ENCODE measurements around the gene INTS11.

Gene INTS11

GRCh38 chr1:1357871-1358432, 33.5 kb upstream of the INTS11 start:
- DNase-seq = no peak

DNA sequence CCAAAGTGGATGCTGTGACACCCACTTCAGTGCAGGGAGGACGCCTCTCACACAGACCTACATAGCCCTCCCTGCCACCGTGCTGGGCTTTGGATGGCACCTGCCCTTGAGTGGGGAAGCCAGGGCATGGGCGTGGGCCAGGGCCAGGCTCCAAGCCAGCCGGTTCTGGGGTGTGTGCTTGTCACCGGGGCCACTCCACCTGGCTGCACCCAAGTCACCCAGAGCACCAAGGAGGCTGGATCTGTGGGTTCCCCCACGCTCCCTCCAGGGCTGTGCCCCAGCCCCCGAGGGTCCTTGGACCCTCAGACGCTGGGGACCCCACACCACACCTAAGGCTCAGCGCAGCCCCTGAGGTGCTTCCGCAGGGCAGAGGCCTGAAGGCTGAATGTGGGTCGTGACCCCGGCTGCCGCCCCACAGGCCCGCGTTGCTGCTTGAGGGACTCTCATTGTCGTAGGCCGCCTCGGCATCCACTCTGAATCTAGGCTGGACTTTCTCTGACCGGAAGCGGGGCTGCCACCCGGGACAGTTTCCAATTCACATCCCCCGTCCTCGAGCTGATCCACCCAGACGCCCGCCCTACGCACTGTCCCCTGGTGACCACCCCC, 32.4 kb upstream of the INTS11 start:
- DNase-seq = no peak

DNA sequence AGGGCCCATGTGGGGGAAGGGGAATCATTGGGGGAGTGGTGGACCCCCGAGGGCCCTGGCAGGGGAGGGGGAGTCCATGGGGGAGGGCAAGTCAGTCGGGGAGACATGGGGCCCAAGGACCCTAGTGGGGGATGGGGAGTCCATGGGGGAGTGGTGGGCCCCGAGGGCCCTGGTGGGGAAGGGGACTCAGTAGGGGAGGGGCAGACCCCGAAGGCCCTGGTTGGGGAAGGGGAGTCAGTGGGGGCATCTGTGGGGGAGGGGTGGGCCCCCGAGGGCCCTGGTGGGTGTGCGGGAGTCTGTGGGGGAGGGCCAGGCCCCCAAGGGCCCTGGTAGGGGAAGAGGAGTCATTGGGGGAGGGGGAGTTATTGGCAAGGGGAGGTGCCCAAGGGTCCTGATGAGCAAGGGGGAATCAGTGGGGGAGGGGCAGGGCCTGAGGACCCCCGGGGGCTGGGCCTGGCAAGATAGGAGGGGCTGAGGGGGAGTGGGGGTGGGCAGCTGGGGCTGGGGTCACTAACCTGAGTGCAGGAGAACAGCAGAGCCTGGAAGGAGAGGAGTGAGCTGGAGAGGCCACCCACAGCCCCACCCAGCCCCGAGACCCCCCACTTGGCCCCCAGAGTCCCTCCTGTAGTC, 31.8 kb upstream of the INTS11 start:
- DNase-seq = no peak

DNA sequence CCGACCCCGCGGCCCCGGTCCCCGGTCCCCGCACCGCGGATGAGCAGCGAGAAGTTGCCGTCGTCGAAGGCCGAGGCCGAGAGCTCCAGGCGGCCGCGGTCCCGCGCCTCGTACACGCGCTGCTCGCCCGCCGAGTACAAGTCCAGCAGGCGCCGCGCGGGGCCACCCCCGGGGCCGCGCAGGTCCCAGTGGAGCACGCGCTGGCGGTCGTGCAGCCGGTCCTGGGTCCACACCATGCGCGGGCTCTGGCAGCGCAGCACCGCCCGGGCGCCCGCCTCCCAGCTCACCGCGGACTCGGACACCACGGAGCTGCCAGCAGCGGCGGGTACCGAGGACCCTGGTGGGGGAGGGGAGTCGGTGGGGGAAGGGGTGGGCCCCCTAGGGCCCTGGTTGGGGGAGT, 31.0 kb upstream of the INTS11 start:
- no peak for DNase-seq

DNA sequence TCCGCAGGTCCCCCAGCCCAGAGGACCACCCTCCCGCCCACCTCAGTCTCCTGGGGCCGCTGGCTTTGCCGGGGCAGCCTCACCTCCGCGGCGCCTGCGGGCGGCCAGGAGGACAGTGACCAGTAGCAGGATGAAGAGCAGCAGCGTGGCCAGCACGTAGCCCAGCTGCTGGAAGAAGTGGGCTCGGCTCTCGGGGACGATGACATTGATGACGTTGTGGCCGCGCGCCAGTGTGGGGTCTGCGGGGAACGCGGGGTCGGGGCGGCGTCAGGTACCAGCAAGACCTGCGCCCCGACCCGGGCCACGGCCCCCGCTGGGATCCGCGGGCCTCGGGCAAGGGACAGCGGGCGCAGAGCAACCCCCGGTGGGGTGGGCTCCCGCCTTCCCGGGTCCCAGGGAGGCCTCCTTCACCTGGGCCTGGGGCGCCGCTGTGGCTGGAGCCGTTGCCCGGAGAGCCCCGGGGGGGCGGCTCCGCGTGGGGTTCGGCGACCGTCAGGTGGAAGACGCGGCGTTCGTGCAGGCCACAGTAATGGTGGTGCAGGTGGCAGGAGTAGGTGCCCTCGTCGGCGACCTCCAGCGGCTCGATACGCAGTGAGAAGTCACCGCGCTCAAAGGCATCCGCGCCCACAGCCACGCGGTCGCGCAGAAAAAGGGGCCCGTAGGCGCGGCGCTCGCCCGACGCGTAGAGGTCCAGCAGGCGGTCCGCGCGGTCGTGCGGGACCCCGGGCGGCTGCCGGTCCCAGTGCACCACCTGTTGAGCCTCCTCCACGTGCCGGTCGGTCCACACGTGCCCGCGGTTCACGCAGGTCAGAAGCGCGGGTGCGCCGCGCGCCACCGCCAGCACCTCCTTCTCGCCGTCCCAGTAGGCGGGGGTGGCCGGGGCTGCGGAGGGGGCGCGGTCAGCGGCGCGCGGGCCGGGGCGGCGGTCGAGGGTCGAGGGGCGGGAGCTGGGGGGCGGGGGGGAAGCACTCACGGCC, 30.1 kb upstream of the INTS11 start:
- no peak for DNase-seq

GRCh38 chr1:1353389-1354151, 29.1 kb upstream of the INTS11 start:
- DNase-seq = no peak

DNA sequence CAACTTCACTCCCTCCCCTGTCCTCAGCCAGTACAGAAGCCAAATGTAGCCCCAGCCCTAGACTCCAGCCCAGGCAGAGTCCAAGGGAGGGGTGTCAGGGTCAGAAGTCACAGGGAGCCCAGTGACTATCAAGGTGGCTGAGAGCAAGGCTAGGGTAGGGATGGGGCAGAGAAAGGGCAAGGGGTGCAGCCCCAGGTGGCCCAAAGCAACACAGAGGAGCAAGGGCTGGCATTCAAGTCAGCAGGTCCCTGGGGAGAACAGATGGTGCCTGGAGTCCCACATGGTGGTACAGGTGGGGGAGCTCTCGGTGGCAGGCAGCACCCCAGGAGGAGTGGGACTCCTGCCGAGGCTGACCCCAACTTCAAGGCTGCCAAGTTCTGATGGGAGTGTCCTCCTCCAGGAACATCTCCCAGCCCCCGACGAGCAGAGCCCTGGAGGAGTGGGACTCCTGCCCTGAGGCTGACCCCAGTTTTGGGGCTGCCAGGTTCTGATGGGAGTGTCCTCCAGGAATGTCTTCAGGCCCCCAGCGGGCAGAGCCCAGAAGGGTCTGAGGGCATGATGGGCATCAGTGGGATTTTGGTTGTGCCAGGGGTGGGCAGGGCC, 28.4 kb upstream of the INTS11 start:
- DNase-seq = no peak

DNA sequence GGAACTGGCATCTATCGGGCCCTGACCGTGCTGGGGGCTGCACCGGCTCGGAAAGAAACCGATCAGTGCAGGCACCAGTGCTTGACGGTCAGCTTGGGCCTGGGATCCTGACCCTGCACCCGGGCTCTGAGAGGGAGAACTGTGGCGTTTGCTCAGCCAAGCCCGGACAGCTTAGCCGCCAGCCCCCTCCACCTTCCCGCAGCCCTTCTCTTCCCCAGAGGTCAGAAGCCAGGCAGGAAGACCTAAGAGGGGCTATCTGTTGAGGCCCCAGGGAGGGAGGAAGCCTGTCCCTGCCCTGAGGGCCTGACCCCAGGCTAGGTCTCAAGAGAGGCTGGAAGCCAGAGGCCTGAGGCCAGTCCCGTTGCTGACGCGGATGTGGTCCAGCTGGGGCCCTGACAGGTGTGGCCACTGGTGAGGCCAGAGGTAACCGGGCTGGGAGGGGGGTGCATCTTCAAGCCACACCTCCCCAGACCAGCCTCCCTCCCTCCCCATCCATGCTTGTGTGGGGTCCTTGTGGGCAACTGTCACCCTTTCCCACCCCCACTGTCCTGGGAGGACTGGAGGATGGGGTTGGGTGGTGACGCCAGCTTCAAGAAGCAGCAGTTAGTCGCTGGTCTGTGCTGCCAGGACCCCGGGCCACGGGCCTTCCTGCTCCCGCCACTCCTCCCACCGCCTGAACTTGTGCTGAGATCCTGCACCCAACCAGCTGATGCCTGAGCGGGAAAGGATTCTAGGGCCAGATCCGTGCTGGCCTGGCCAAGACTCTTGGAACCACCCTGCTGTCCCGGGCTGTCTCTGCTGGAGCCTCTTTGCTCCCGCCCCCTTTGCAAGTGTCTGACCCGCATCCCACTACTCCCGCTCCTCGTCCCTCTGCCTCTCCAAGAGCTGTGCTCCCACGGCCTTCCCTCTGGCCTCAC, 27.3 kb upstream of the INTS11 start:
- DNase-seq = no peak

GRCh38 chr1:1349256-1350012, 25.0 kb upstream of the INTS11 start, which contains the start of gene DVL1:
TSS of gene DVL1 (minus strand) at chr1:1349418. CDS start at chr1:1349065, 353 bp downstream.
- peak; percentile 72 for DNase-seq

DNA sequence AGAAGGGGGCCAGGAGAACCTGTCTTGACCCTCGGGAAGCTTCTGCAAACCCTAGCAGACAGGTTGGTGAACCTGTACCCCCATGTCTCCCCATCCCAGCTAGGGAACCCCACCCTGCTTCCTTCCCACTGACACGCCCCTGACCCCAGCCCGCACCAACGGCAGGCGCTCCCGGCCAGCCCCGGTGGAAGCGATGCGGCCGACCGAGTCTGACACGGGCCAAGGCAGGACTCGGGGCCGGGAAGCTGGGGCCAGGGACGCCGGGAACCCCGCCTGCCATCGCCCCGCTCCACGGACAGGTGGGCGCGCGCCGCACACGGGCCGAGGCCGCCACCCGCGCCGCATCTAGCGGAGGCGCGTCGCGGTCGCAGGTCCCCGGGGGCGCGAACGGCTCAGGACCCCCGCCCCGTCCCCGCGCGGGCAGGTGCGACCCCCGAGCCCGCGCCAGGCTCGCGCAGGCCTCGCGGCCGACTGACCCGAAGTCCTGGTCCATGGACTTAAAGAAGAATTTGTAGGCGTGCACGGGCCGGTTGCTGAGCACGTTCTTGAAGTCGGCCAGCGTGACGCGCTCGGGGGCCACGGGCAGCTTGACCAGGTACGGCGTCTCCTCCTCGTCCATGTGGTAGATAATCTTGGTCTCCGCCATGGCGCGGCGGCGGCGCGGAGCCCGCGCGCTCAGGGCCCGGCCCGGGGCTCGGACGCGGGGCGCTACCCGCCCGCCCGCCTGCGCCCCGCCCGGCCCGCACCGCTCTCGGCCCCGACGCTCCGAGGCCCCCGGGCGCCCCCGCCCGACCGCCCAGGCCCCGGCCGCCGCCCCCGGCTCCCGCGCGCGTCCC, 24.2 kb upstream of the INTS11 start:
- DNase-seq = no peak

- DNase-seq = no peak
Measured at GRCh38 chr1:1347663-1348419, 23.4 kb upstream of the INTS11 start.

- DNase-seq = no peak
Measured at GRCh38 chr1:1347026-1347595, 22.7 kb upstream of the INTS11 start.

- no peak for DNase-seq
Measured at GRCh38 chr1:1346501-1346890, 22.0 kb upstream of the INTS11 start.

DNA sequence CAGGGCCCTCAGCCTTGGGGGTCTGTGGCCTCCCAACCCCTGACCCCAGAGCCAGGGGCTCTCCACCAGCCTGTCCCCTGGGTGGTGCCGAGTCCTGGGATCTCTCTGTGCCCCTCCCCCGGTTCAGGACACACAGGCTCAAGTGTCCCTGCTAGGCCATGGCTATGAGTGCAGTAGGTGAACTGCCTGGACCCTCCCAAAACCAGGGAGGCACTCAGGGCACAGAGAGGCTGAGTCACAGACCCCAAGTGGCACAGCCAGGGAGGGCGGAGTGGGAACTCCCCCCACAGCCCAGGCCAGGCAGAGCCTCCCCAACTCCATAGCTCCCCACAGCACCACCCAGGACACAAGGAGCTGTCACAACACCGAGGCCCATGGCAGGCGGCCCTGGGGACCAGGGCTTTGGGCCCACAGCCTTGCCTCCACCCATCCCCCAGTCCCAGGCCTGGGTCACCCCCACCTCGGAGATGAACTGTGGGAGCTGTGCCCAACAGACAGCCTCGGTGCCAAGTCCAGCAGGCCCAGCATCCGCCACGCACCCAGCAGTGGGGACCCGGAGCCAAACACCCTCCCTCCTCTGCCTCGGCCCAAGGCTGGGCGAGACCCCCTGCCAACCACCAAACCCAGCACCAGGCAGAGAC, 21.5 kb upstream of the INTS11 start:
- DNase-seq = no peak

DNA sequence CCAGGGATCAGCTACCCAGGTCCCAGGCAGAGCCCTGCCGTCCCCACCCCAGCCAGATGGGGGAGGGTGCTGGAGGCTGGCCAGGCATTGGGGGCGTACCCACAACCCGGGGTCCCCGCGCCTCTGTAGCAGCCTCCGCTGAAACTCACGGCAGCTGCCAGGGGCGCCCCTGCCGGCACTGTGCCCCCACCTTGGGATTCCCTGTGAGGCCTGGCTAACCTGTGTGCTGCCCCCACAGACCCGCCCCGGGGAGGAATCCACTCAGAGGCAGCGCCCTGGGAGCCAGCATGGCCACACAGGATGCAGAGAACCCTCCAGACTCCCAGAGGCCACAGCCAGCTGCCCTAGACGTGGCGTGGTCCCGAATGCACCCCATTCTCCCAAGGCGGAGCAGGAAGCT, 20.9 kb upstream of the INTS11 start:
- no peak for DNase-seq

- DNase-seq = no peak
Measured at GRCh38 chr1:1344655-1345361, 20.3 kb upstream of the INTS11 start.

DNA sequence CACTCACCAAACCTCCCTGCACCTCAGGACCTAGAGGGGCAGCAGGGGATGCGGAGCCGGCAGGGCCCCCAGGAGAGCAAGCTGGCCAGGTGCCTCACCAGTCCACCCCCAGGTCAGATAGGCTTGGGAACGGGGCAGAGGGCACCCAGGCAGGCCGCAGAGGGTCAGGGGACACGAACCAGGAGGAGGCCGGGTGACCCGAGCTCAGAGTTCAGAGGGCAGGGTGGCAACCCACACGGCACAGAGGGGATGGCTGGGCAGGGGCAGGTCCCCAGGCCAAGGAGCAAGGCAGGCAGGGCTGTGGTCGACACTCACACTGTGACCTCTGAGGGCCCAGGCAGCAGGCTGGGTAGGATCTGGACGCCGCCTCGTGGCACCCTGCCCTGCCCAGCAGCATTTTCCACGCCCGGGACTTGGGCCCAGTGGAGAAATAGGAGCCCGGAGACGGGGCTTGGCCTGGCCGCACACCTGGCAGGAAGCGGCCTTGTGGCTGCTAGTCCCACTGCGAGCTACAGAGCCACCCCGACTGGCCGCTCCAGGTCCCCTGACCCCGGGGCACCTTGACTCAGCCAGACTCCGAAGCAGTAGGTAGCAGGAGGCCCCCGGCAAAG, 19.5 kb upstream of the INTS11 start:
- no peak for DNase-seq

Data from CD4-positive, alpha-beta T cell treated with Interleukin-21 for 1 hour (primary cell).